NCI-H2081 (cell line): ENCODE results near the gene ILDR1.

Source experiments
- DNase-seq, 2 experiments: peaks; one replicate each; lab custom pipeline; 2025; lab: John Stamatoyannopoulos, UW

ILDR1 gene

DNA sequence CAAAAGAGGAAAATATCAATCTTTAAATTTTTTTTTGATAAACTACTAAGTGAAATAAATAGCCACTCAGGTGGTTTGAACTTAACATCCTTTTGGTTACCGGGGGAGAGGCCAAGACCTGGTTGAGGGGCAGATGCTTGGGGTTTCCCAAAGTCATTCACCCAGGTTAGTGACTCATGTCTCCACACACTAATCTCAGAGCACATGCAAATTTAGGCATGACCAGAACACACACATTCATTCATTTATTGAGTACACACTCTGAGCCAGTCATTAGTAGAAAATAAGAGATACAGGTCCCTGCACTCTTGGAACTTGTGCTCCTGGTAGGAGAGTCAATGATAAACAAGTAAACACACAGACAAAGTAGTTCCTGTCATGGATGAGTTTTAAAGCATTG is 7.3 kb downstream of the ILDR1 start:
- no peak for DNase-seq

- no peak for DNase-seq
Observed at GRCh38 chr3:122013448-122013925, 8.6 kb downstream of the ILDR1 start.

GRCh38 chr3:122012821-122013220 is 9.2 kb downstream of the ILDR1 start:
- no peak for DNase-seq

DNA sequence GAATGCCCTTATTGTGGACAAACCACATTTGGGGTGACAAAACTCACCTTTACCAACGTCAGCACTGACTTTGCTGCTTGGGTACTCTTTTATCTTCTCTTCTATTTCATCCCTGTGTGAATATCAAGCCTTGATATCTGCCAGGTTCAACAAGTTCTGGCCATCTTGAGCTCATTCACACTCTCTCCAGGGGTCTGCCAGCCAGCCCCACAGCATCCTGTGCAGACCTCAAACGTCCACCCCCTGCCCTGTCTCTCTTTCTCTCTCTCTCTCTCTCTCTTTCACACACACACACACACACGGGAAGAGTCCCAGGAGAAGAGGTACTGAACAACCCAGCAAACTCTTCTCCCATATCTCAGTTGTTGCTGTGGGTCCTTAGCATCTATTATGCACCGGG is 10.7 kb downstream of the ILDR1 start:
- no peak for DNase-seq

DNA sequence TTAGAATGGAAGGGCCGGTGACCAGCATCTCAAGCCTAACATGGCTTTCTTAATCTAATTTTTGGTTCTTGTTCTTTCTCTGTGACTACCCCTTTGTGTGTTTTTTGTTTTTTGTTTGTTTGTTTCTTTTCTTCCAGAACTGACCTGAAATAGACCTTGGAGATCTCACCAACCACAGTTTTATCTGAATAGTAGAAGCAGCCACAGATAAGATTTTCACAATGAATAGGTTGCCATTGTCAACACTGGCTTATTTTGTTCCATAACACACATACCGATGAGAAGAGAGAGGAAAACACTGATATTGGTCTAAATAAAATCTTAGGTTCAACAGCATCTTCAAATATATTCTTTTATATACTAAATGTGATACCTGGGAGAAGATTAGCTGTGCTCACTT is 11.5 kb downstream of the ILDR1 start:
- DNase-seq: no peak

GRCh38 chr3:122008166-122008565 is 13.9 kb downstream of the ILDR1 start:
- no peak for DNase-seq

- no peak for DNase-seq
Observed at GRCh38 chr3:122006267-122006666, 15.8 kb downstream of the ILDR1 start.

DNA sequence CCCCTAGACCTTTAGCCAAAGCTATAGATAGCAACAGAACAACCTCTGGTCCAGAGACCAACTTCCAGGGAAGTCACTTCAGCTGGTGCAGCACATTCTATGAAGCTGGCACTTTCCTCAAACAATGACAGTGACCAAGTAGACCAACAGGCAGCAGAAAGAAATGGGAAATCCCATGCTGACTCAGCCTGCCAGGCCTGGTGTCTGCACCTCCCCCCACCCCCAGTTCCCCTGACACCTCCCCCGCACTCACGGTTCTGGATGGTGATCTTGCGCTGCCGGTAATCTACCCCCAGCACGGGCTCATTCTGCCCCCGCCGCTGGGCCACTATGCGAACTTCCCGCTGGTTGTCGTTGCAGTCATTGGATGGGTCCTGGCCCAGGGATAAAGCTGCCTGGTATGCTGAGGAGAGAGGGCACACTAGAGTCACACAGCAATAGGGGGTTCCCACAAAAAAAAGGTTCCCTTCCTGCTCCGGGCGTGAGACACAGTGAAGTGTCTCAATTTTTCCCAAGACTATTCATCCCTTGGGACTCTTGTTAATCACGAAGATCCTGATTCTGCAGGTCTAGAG is 17.0 kb downstream of the ILDR1 start:
- DNase-seq: no peak

GRCh38 chr3:122004107-122004506 is 17.9 kb downstream of the ILDR1 start:
- DNase-seq: peak; percentile 75 to 93

DNA sequence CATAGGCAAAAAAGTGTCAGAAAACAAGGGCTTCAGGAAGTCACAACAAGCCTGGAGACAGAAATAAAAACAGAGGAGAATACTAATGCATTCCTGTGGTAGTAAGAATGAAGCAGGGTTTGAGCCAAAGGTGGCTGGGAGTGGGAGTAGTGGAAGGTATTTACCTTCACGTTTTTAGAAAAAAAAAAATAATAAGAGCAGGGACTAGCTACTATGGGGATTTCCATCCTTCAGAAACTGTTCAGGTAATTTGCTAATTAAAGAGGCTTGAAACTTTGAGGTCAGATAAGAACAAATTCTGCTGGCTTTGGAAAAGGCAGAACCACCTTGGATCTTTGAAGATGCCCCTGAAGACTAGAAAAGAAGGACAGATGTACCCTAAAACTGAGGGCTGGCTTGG is 18.4 kb downstream of the ILDR1 start:
- DNase-seq: no peak

- DNase-seq: no peak
Observed at GRCh38 chr3:122003112-122003511, 18.9 kb downstream of the ILDR1 start.

GRCh38 chr3:122002611-122003010 is 19.4 kb downstream of the ILDR1 start:
- DNase-seq: no peak

- no peak for DNase-seq
Observed at GRCh38 chr3:122001892-122002291, 20.2 kb downstream of the ILDR1 start.

GRCh38 chr3:122000936-122001605 is 21.0 kb downstream of the ILDR1 start:
- DNase-seq: no peak

GRCh38 chr3:121999931-122000330 is 22.1 kb downstream of the ILDR1 start:
- DNase-seq: no peak

GRCh38 chr3:121998611-121999473 is 23.2 kb downstream of the ILDR1 start:
- no peak for DNase-seq

- DNase-seq: no peak
Observed at GRCh38 chr3:121998030-121998580, 23.9 kb downstream of the ILDR1 start.

DNA sequence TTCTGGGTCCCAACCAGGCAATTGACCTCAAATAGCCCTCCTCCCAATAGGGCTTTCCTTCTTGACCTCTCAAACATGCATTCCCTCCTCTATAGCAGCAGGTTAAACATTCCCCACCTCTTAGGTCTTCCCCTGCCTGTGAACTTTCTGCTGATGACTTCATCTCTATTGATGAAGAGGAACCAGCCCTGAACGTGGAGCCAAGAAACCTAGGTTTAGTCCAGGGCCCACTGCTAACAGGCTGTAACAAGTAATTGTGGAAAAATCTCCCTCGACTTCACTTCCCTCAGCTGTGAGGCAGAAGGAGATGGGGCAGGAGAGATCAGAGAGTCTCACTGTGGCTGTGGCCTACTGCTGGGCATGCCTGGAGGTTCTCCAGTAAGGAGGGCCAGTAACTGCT is 24.7 kb downstream of the ILDR1 start:
- DNase-seq: no peak

DNA sequence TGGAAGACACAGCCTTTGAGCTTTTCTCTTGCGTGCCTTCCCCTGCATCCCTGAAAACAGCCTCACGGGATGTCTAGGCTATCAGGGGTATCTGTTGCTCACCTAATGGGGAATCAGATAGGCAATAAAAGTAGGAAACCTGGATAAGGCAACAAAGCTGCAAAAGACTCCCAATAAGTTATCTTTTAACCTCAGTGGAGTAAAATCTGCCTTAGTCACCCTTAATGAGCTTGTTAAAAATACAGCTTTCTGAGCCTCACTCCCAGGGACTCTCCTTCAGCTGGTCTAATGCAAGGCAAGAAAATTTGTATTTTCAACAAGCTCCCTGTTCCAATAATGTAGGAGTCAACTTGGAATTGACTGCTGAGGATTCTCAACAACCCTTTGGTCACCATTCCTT is 25.6 kb downstream of the ILDR1 start:
- no peak for DNase-seq

- DNase-seq: peak; percentile 20 to 32
Observed at GRCh38 chr3:121995161-121996137, 26.6 kb downstream of the ILDR1 start.

DNA sequence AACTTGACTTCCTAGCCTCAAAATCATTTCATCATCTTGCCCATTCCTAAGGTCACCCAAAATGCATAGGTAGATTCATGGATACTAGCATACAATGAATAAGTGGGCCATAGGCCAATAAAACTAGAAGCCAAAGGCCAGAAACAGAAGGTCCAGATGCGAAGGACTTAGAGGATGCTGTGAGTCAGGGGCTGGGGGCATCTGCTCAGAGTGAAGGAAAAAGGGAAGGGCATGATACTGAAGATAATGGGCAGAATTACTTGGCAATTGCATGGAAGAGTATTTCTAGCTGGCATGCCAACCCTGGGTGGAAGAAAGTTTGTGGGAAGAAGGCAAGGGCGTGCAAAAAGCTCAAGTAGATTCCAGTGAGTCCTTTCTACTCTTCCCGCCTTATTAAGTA is 27.5 kb downstream of the ILDR1 start:
- DNase-seq: no peak
